Endometrial microvascular endothelial cells (primary cell): Measurements from ENCODE around the gene VSTM2L. TPM values are rescaled to one million over a fixed set of nuclear protein-coding genes. Genes with fewer than 3 reads are reported as not detected.

ENCODE experiments used
- in situ Hi-C: cut with HindIII; loops from 2 replicates; pipeline ENCODE4 v1.10.0; 2017; ENCODE audit warnings: low sequenced_read_pairs, low pct_unique_long_range_greater_than_20kb; ENCODE audit errors: inconsistent ontology term
- total RNA-seq: library from RNA; depleted of rRNA; stranded (reverse); fragments of >200 nt; gene quantifications from one replicate; pipeline ENCODE4 v1.2.3, GENCODE V29; 2015; ENCODE audit errors: inconsistent ontology term

VSTM2L gene
- total RNA-seq, 1 donor from 2014 or later: 0.09 TPM

GRCh38 chr20:37877832-37878772 is 24.8 kb upstream of the VSTM2L start:
- in situ Hi-C loops: no loop called here

DNA sequence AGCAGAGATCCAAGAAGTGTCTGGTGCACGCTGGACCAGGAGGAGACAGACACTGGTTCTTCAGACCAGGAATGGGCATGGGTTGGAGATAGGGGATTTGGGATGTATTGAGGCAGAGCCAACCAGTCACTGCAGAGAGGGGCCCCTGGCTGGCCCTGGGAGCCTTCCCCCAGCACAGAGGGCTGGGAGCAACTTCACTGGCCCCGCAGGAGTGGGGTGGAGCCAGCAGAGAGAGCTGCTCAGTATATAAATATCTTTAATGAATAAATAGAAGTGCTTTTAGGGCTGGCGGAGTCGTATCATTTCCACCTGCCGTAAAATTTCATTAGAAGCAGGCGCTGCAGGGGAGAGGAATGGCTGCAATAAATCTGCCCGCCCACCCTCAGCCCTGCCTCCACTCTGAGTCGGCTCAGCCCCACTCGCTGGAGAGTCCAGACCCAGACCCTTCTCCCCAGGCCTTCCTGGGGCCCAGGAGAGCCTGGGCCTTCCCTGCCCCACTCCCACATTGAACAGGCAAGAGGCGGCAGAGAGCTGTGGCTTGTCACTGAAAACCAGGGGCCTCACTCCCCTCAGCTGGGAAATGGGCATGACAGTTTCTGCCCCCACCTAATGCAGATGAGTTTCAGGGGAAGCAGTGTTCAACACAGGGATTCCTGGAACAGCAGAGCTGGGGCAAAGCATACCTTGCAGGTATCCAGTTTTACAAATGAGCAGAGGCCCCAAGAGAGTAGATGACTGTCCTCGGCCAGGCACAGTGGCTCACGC is 23.9 kb upstream of the VSTM2L start:
- in situ Hi-C loops: no loop called here

DNA sequence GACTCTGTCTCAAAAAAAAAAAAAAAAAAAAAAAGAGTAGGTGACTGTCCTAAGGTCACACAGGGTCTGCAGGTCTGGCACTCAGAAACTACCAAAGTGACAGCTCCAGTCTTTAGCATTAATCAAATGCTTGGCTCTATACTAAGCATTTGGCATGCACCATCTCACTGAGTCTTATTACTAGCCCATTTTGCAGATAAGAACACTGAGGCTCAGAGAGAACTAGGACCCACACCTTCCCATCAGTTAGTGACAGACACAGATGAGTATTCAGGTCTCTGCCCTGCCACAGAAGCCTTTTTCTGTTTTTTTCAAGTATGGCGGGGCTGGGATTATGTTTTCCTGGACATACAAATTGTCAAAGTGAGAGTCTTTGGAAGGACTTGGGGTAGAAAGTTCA is 23.1 kb upstream of the VSTM2L start:
- in situ Hi-C loops: no loop called here

DNA sequence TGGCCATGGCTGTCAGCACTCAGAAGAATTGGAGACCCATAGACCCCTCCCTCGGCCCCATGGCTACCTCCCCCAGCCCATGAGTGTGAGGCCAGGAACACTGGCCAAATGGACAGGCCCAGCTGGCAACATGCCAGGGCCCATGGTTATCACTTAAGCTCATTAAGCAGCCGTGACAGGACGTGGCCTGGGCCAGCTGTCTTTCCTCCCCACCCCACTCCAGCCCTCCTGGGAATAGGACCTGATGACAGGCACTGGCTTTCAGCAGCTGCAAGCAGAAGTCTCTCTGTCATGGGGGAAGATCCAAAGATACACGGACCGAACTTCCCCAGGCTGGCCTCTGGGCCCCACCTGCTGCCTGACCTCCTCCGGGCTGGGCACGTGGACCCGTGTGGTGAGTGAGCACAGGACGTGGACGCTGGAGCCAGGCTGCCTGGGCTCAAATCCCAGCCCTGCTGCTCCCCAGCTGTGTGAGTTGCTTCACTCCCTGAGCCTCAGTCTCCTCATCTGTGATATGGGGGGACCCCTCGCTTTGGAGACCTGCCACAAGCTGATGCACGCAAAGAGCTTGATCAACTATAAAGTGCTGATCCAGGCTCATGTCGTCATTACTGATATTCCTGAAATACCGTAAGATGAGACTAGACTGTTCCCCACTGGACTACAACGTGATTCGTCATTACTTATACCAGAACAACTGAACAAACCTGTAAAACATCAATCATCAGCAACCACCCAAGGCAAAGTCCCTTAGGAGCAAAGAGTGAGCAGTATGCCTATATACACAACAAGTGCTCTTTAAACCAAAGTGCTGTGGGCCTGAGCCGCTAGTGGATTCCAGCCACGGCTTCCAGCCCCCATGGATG is 22.0 kb upstream of the VSTM2L start:
- in situ Hi-C loops: no loop called here

DNA sequence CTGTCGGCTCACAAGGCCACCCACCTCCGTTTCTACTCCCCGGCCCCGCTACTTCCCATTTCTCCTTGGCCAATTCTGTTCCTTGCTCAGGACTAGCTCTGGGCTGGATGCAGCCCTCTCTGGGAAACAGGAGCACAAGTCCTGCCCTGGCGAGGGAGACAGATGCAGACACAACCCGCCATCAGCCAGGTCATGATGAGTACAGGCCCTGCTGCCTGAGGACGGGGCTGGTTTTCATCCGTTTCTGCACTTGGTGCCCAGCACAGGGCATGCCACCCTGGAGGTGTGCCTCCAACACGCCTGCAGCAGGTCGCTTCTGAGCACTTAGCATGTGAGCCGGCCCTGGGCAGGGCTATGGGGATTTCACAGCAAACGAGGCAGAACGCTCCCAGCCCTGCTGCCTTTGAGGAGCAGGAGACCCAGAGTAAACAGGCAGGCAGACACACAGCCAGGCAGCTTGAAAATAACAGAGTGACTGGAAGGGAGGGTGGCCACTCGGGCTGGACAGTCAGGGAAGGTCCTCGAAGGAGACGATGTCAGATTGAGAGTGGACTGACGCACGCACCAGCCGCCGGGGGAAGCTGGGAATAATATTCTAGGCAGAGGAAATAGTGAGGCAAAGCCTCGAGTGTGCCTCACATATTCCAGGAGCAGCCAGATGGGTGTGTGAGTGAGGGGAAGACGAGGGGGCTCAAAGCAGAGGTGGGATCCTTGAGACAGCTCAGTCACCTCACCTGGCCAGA is 21.2 kb upstream of the VSTM2L start:
- in situ Hi-C loops: no loop called here

DNA sequence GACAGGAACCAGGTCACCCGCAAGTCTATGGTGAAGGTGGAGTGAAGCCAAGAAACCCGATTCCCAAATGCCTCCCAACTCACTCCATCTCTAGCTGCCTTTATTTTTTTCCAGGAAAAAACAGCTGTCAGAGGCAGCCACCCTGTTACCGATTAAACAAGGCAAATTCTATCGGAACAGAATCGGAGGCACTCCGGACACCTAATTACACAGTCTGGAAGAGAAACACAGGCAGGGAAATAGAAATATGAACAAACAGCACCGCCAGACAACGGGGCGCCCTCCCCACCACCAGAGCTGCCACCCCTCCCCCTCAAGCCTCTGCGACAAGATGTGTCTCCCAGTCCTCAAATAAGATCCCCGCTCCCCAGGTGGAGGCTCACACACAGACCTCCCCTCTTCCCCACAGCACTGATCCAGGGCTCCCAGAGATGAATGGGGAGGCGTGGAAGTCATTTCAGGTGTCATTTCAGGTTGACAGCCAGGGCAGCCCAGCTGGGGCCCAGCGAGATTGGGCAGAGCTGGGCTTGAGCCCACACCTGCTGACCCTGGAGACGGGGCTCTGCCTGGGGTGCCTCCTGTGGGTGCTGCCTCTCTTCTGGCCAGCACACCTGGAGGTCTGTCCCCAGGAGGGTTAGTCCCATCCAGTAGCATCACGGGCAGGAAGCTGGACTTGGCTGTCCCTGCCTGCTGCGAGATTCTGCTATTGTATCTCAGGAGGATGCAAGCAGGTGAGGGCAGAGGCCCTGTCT is 19.8 kb upstream of the VSTM2L start:
- in situ Hi-C loops: no loop called here

GRCh38 chr20:37885042-37885441 is 17.9 kb upstream of the VSTM2L start:
- in situ Hi-C loops: no loop called here

DNA sequence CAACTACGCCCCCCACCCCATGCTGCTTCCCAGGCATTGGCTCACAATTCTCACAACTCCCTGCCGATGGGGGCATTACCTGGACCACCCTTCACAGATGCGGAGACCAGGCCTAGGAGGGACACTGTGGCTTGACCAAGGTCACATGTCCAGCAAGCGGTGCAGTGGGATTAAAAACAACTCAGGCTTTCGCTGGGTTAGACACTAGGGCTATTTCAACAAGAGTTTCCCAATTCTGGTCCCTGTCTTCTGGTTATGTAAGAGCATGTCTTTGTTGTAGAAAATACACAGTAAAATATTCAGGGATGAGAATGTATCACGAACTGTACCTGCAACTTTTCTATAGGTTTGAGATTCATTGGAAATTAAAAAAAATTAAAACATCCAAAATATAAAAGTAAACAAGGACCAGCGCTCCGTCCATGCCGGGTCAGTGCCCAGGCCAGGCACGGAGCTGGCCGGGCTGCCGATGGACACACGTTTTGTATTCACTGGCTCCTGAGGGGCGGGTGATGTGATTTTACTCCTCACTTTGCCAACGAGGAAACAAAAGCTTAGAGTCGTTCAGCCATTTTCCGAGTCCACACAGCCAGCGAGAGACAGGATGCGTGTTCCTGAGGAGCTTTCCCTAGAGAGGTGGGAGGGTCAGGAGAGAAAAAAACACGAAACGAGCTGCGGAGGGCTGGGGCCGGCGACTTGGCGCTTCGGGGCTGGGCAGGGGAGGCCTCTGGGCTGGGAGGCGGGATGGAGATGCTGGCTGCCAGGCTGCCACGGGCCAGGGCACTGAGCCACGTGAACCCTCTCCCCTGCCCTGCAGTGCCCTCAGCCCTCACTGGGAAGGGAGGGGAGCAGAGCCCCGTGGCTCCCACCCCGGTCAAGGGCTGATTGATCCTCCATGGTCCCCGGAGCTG is 17.1 kb upstream of the VSTM2L start:
- in situ Hi-C loops: no loop called here

DNA sequence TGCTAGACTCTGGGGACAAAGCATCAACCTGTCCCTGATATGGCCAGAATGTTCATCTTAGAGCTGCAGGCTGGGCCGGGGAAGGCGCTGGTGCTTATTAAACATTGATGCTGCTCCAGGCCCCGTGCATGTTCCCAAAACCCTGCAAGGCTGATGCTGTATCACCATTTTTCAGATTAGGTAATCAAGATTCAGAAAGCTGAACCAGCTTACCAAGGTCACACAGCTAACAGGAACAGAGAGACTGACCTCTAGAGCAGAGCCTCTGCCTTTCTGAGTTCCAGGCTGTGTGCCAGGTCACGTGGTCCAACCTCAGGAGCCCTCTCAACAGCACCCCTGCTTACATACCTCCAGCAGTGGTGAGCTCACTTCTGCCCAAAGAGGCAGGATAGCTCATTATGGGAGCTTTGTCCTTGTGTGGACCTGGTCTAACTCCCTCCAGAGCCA is 16.1 kb upstream of the VSTM2L start:
- in situ Hi-C loops: no loop called here

- in situ Hi-C loops: no loop called here
Observed at GRCh38 chr20:37888641-37889040, 14.3 kb upstream of the VSTM2L start.

DNA sequence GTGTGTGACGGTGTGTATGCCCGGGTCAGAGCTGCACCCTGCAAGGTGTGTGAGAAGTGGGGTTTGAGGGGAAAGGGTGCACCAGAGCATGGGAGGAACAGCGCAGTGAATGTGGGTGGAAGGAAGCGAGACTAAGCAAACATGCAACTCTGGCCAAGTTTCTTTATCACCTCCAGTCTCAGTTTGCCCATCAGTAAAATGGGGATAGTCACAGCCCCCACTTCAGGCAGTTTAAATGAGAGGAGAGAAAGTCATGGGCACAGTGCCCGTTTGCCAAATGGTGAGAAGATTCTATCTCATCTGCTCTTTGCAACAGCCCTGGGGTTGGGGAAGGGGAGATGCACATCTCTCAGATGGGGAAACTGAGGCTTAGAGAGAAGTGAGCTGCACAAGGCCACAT is 12.8 kb upstream of the VSTM2L start:
- in situ Hi-C loops: no loop called here

- in situ Hi-C loops: no loop called here
Observed at GRCh38 chr20:37890643-37891042, 12.3 kb upstream of the VSTM2L start.

DNA sequence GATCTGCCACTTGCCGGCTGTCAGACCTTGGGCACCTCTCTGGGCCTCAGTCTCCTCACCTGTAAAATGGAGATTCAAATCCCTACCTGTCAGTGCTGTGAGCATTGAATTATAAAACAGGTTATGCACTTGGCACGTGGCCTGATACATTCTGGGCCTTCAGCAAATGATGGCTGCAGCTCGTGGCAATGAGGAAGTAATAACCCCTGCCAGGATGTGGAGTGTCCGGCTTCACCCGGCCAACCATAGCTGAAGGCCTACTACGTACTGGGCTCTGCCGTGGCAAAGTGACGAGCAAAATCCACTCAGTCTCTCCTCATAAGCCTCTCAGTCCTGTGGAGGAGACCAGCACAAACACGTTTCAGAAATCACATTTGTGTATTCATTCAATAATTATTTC is 10.9 kb upstream of the VSTM2L start:
- in situ Hi-C loops: no loop called here

DNA sequence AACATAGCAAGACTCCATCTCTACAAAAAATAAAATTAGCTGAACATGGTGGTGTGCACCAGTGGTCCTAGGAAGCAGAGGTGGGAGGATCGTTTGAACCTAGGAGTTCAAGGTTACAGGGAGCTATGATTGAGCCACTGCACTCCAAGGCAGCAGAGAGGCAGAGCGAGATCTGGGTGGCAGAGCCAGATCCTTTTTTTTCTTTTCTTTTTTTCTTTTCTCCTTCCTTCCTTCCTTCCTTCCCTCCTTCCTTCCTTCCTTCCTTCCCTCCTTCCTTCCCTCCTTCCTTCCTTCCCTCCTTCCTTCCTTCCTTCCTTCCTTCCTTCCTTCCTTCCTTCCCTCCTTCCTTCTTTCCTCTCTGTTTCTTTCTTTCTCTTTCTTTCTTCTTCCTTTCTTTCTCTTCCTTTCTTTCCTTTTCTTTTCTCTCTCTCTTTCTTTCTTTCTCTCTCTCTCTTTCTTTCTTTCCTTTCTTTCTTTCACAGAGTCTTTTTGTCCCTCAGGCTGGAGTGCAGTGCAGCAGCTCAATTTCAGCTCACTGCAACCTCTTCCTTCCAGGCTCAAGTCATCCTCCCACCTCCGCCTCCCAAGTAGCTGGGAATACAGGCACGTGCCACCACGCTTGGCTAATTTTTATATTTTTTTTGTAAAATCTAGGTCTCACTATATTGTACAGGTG is 9.2 kb upstream of the VSTM2L start:
- in situ Hi-C loops: no loop called here

GRCh38 chr20:37894454-37894853 is 8.5 kb upstream of the VSTM2L start:
- in situ Hi-C loops: no loop called here

- in situ Hi-C loops: no loop called here
Observed at GRCh38 chr20:37895166-37895565, 7.8 kb upstream of the VSTM2L start.
